CD14-positive monocyte (primary cell): ENCODE results near the gene MAU2. TPM values are rescaled to one million over a fixed set of nuclear protein-coding genes. Genes with fewer than 3 reads are reported as not detected.

Experiments
- DNase-seq, 3 donors: peaks; one replicate each; pipeline ENCODE4 v3.0.0-alpha.2; 2011 to 2022
- H2AFZ ChIP-seq: 2 replicates; pipeline ENCODE4 v1.6.0; 2012; ENCODE audit warnings: mild to moderate bottlenecking, low read depth, low read length, inconsistent platforms; ENCODE audit not compliant: insufficient read depth, poor library complexity, severe bottlenecking
- H3K27ac ChIP-seq, 2 donors: 1 replicate in 1 of 2; 2 replicates in 1 of 2; pipeline ENCODE4 v1.5.1; 2012 to 2013; ENCODE audit warnings: low read length in 2 of 2, control low read depth in 1 of 2, inconsistent platforms in 1 of 2, low read depth in 1 of 2, mild to moderate bottlenecking in 1 of 2
- H3K27me3 ChIP-seq, 2 donors: one replicate each; pipeline versions ENCODE4 v1.6.0 to v1.6.1; 2011 to 2013; ENCODE audit warnings: low read length in 2 of 2; ENCODE audit not compliant: control insufficient read depth in 2 of 2, insufficient read depth in 2 of 2
- H3K36me3 ChIP-seq, 2 donors: replicated peaks in 1 of 2; 1 replicate in 1 of 2; 2 replicates in 1 of 2; pipeline versions ENCODE4 v1.5.1 to v1.6.1; 2012 to 2013; ENCODE audit warnings: low read length in 2 of 2, control low read depth in 1 of 2, inconsistent platforms in 1 of 2, mild to moderate bottlenecking in 1 of 2; ENCODE audit not compliant: insufficient read depth in 2 of 2, control insufficient read depth in 1 of 2
- H3K4me1 ChIP-seq, 2 donors: 1 replicate in 1 of 2; 2 replicates in 1 of 2; pipeline versions ENCODE4 v1.5.1 to v1.6.1; 2012 to 2013; ENCODE audit warnings: low read length in 2 of 2, control low read depth in 1 of 2, inconsistent platforms in 1 of 2, mild to moderate bottlenecking in 1 of 2, moderate library complexity in 1 of 2; ENCODE audit not compliant: insufficient read depth in 2 of 2, control insufficient read depth in 1 of 2
- H3K4me2 ChIP-seq: replicated peaks from 2 replicates; pipeline ENCODE3; 2012; ENCODE audit warnings: low read length, moderate library complexity, mild to moderate bottlenecking; ENCODE audit not compliant: poor library complexity, severe bottlenecking; ENCODE audit errors: extremely low read depth
- H3K4me3 ChIP-seq, 3 experiments: fragments of 200-600 bp in 1 of 3; sonication (generic) in 1 of 3; replicated peaks in 1 of 3; 1 replicate in 2 of 3; 2 replicates in 1 of 3; pipeline ENCODE4 v1.5.1; 2011 to 2013; ENCODE audit warnings: low read length in 3 of 3, mild to moderate bottlenecking in 3 of 3, control low read depth in 2 of 3, low read depth in 2 of 3, inconsistent platforms in 1 of 3, moderate library complexity in 1 of 3
- H3K79me2 ChIP-seq: 2 replicates; pipeline ENCODE4 v1.6.0; 2012; ENCODE audit warnings: mild to moderate bottlenecking, control low read depth, inconsistent platforms, low read length, moderate library complexity; ENCODE audit not compliant: insufficient read depth
- H3K9ac ChIP-seq: 2 replicates; pipeline ENCODE4 v1.6.0; 2017; ENCODE audit warnings: low read length, mild to moderate bottlenecking; ENCODE audit not compliant: insufficient read depth, poor library complexity, severe bottlenecking
- H3K9me3 ChIP-seq, 2 donors: replicated peaks in 1 of 2; 1 replicate in 1 of 2; 2 replicates in 1 of 2; pipeline versions ENCODE4 v1.5.1 to v1.6.1; 2012 to 2013; ENCODE audit warnings: low read length in 2 of 2, control low read depth in 1 of 2; ENCODE audit not compliant: control insufficient read depth in 1 of 2, insufficient read depth in 1 of 2
- H4K20me1 ChIP-seq: 2 replicates; pipeline ENCODE4 v1.6.0; 2012; ENCODE audit warnings: mild to moderate bottlenecking, low read length, control low read depth, moderate library complexity; ENCODE audit not compliant: insufficient read depth
- H3K27ac Mint-ChIP-seq, 7 donors: one replicate each; pipeline ENCODE4 v1.8.0; 2020; ENCODE audit warnings: mild to moderate bottlenecking in 7 of 7, mixed read lengths in 7 of 7, moderate library complexity in 6 of 7, inconsistent platforms in 2 of 7
- H3K27me3 Mint-ChIP-seq, 3 donors: one replicate each; pipeline ENCODE4 v1.8.0; 2021 to 2022; ENCODE audit warnings: low read depth in 3 of 3, mild to moderate bottlenecking in 3 of 3, mixed read lengths in 3 of 3, moderate library complexity in 3 of 3, inconsistent platforms in 1 of 3
- H3K36me3 Mint-ChIP-seq, 2 donors: one replicate each; pipeline ENCODE4 v1.8.0; 2020; ENCODE audit warnings: mixed read lengths in 2 of 2, inconsistent platforms in 1 of 2, mild to moderate bottlenecking in 1 of 2
- H3K4me1 Mint-ChIP-seq: one replicate; pipeline ENCODE4 v1.8.0; 2020; ENCODE audit warnings: mild to moderate bottlenecking, mixed read lengths
- H3K4me3 Mint-ChIP-seq, 2 donors: one replicate each; pipeline ENCODE4 v1.8.0; 2020; ENCODE audit warnings: mild to moderate bottlenecking in 2 of 2, mixed read lengths in 2 of 2, moderate library complexity in 1 of 2
- H3K9me3 Mint-ChIP-seq, 7 donors: one replicate each; pipeline ENCODE4 v1.8.0; 2020 to 2022; ENCODE audit warnings: mixed read lengths in 7 of 7, mild to moderate bottlenecking in 6 of 7, moderate library complexity in 6 of 7, inconsistent platforms in 2 of 7
- CTCF ChIP-seq: fragments of 200-600 bp; IDR thresholded peaks from one replicate; pipeline ENCODE4 v1.8.0; 2022; ENCODE audit warnings: antibody characterized with exemption, mild to moderate bottlenecking
- WGBS: methylation state at CpG from one replicate; pipeline ENCODE4 v1.1.5; 2013; ENCODE audit warnings: missing lambda C conversion rate; ENCODE audit not compliant: insufficient coverage; 5-methylcytosine and 5-hydroxymethylcytosine counted together
- intact Hi-C, 2 donors: fragments of 100-400 bp; cut with micrococcal nuclease; formaldehyde crosslinking; loops; one replicate each; pipeline versions ENCODE4 v1.15.0 to v1.15.1; 2023
- polyA plus RNA-seq, 3 donors: library from polyadenylated mRNA; depleted of rRNA in 1 of 3; unstranded in 2 of 3; stranded (reverse) in 1 of 3; fragments of 300-500 nt in 2 of 3; fragments of >200 nt in 1 of 3; fragmentation: Illumina TruSeq in 2 of 3; gene quantifications; 1 replicate in 2 of 3; 2 replicates in 1 of 3; pipeline ENCODE4 v1.2.3, GENCODE V29; 2012 to 2021

MAU2 gene
- polyA plus RNA-seq, 3 donors = 7.4 to 68.4 (median 14.5) TPM

GRCh38 chr19:19321141-19321577, 530 bp downstream of the MAU2 start:
- Histone ChIP-seq H3K9me3 (no peaks in the 10 kb centered on the region), H3K4me2 (peak overlapping the region; percentile 98), H3K27me3 (no peaks in the 10 kb centered on the region), H3K4me1 (peaks cover 24 to 25% of the 10 kb centered on the region in 2 donors), H3K79me2 (peaks cover 95% of the 10 kb centered on the region), H3K4me3 (peak overlapping the region; percentile 87 to 99 (median 90)), H3K27ac (peak overlapping the region; percentile 89 to 95), H2AFZ (peak overlapping the region; percentile 99), H4K20me1 (peaks cover 16% of the 10 kb centered on the region), H3K9ac (peak overlapping the region; percentile 99), H3K36me3 (peaks cover 26 to 35% of the 10 kb centered on the region in 2 donors)
- H3K36me3 Mint-ChIP-seq = peaks cover 32 to 42% of the 10 kb centered on the region in 2 donors
- peak overlapping the region; percentile 78 to 99 (median 92) for H3K27ac Mint-ChIP-seq
- DNase-seq = peak in 2 of 3 donors; percentile 16 to 20
- peak overlapping the region; percentile 90 to 99 for H3K4me3 Mint-ChIP-seq
- peaks cover 33% of the 10 kb centered on the region for H3K4me1 Mint-ChIP-seq
- intact Hi-C loops = loop anchor here (5.0 to 10.0 kb wide), 3 partner anchors 126 to 296 kb away; partner anchors contain the start of genes BORCS8 (in 2 of the 2), RFXANK (in 2 of the 2) and PBX4 (in 1 of the 2)
- no peaks in the 10 kb centered on the region for H3K9me3 Mint-ChIP-seq
- H3K27me3 Mint-ChIP-seq = no peaks in the 10 kb centered on the region
- peak; percentile 14 for TF ChIP-seq CTCF
- WGBS = under 1% methylated on average over 32 of the region's 34 CpGs

GRCh38 chr19:19324059-19324770, 3.6 kb downstream of the MAU2 start:
- no peak for TF ChIP-seq CTCF
- DNase-seq = no peak
- Mint-ChIP-seq H3K4me3 (no peak overlapping the region), H3K36me3 (peaks cover 31 to 57% of the 10 kb centered on the region in 2 donors), H3K27ac (peak overlapping the region in 6 of 7 donors; percentile 20 to 77 (median 64)), H3K4me1 (peaks cover 48% of the 10 kb centered on the region), H3K27me3 (no peaks in the 10 kb centered on the region), H3K9me3 (no peaks in the 10 kb centered on the region)
- no peaks in the 10 kb centered on the region for H3K27me3 ChIP-seq
- no peak overlapping the region for H3K4me2 ChIP-seq
- H4K20me1 ChIP-seq = peaks cover 40% of the 10 kb centered on the region
- H3K79me2 ChIP-seq = peaks cover 92% of the 10 kb centered on the region
- peaks cover 38 to 40% of the 10 kb centered on the region in 2 donors for H3K4me1 ChIP-seq
- WGBS = 97% methylated on average over 6 of the region's 7 CpGs
- H2AFZ ChIP-seq = no peak overlapping the region
- intact Hi-C loops = loop anchor here (5.0 to 10.0 kb wide), 3 partner anchors 129 to 293 kb away; partner anchors contain the start of genes BORCS8 (in 2 of the 2), RFXANK (in 2 of the 2) and PBX4 (in 1 of the 2)
- no peaks in the 10 kb centered on the region for H3K9me3 ChIP-seq
- H3K9ac ChIP-seq = no peak overlapping the region
- H3K36me3 ChIP-seq = peaks cover 24 to 32% of the 10 kb centered on the region in 2 donors
- peak overlapping the region in 1 of 2 donors; percentile 50 for H3K27ac ChIP-seq
- no peak overlapping the region for H3K4me3 ChIP-seq
